Heart left ventricle (tissue), 13 donors: ENCODE measurements around the gene GNB5.

Experiments used
- CTCF ChIP-seq, 12 donors: fragments of 200-600 bp; sonication (generic) in 4 of 12; IDR thresholded peaks; one replicate each; pipeline versions ENCODE4 v1.5.0 to v1.8.0; 2018 to 2022; ENCODE audit warnings: antibody characterized with exemption in 12 of 12, mild to moderate bottlenecking in 5 of 12
- POLR2A ChIP-seq, 2 donors: fragments of 450-650 bp; IDR thresholded peaks; one replicate each; pipeline ENCODE4 v1.6.1; 2017; ENCODE audit warnings: antibody characterized with exemption in 2 of 2, mild to moderate bottlenecking in 2 of 2, moderate library complexity in 2 of 2
- donor health status: ischemic (EF 13 %, LVEDD 7.1; RV severe dilation, severe dysfunction).
- donor health status: DM: no; HTN: yes; CAD: no.
- donor health status: DM: no; HTN: no; CAD: no.
- donor health status: ischemic (EF 25% LVEDD 6.9; RV normal size, moderate dysfunction).
- donor health status: ischemic (EF 25% LVEDD 5.7; RV mildly dilated, moderate dysfunction).
- donor health status: ischemic (EF 35%, LVEDD 5.7; RV mildly dilated, moderate dysfunction).
- donor health status: nonischemic (EF 11% LVEDD 7.7; RV severe dilation, severe dysfunction).
- donor health status: DM: yes; HTN: yes; CAD: no.
- donor health status: PGD.
- donor health status: ischemic (EF 29% LVEDD 5.4; RV normal size, mild dysfunction).
- donor health status: nonischemic (EF 23%, LVEDD 6.1; RV moderate dilation, normal function).

GRCh38 chr15:52112203-52112750 lies 78.9 kb downstream of the GNB5 start:
- TF ChIP-seq CTCF (IDR thresholded peaks at IDR 0.05), result no peak
- TF ChIP-seq POLR2A (IDR thresholded peaks at IDR 0.05), result no peak
